Measurements from ENCODE around the gene FILIP1L. TPM values are rescaled to one million over a fixed set of nuclear protein-coding genes. Genes with fewer than 3 reads are reported as not detected.

FILIP1L gene
- total RNA-seq, 1 experiment from 2014 or later = 0.17 TPM

DNA sequence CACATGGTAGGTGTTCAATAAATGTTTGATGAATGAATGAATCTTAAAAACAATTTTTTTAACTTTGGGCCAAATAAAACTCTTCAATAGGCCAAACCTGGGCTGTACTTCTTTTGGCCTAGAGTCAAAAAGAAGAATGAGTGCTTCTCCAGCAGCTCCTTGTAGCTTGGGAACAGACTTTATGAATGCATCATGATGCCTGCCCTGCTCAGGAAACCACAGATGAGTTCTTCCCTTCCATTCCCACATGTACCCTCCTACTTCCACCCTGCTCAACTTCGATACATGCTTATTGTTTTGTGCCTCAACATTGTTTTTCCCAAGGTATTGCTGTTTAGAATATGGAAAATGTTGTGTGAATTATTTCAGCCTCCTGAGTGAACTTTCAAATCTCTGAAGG is 87.0 kb downstream of the FILIP1L start:
- Histone ChIP-seq H2AFZ (ENCODE audit: low read depth, low read length, poor library complexity, severe bottlenecking) (no peak overlapping the region), H3K9me2 (ENCODE audit: insufficient read depth) (no peaks in the 10 kb centered on the region), H4K20me1 (ENCODE audit: insufficient read depth) (no peaks in the 10 kb centered on the region), H3K27ac (ENCODE audit: low read depth, low read length) (no peak overlapping the region), H3K79me2 (ENCODE audit: insufficient read depth, low read length) (no peaks in the 10 kb centered on the region), H3K27me3 (ENCODE audit: insufficient read depth, low read length) (no peaks in the 10 kb centered on the region), H3K4me3 (replicated peaks in 1 of 2; ENCODE audit: low read depth in 1 of 2, low read length in 2 of 2) (no peak overlapping the region), H3K9me3 (ENCODE audit: control insufficient read depth in 1 of 2, insufficient read depth in 1 of 2, low read depth in 1 of 2, low read length in 2 of 2) (no peaks in the 10 kb centered on the region), H3K9ac (ENCODE audit: low read length) (no peak overlapping the region), H3K4me2 (ENCODE audit: low read length) (no peak overlapping the region), H3K4me1 (ENCODE audit: control insufficient read depth in 1 of 2, insufficient read depth in 2 of 2, low read length in 2 of 2) (no peaks in the 10 kb centered on the region), H3K36me3 (ENCODE audit: control insufficient read depth in 1 of 2, insufficient read depth in 2 of 2, low read length in 2 of 2) (no peaks in the 10 kb centered on the region)
- TF ChIP-seq FOSL1 (IDR thresholded peaks at IDR 0.05; ENCODE audit: low read depth) = no peak
- TF ChIP-seq EZH2 (IDR thresholded peaks at IDR 0.05) = no peak
- TF ChIP-seq POLR2AphosphoS5 (IDR thresholded peaks at IDR 0.05; ENCODE audit: low read depth, low read length) = no peak
- TF ChIP-seq RAD21 (IDR thresholded peaks at IDR 0.05; ENCODE audit: low read depth) = no peak
- no peak for TF ChIP-seq SP1 (IDR thresholded peaks at IDR 0.05; ENCODE audit: low read depth)
- TF ChIP-seq, protein P1, sequence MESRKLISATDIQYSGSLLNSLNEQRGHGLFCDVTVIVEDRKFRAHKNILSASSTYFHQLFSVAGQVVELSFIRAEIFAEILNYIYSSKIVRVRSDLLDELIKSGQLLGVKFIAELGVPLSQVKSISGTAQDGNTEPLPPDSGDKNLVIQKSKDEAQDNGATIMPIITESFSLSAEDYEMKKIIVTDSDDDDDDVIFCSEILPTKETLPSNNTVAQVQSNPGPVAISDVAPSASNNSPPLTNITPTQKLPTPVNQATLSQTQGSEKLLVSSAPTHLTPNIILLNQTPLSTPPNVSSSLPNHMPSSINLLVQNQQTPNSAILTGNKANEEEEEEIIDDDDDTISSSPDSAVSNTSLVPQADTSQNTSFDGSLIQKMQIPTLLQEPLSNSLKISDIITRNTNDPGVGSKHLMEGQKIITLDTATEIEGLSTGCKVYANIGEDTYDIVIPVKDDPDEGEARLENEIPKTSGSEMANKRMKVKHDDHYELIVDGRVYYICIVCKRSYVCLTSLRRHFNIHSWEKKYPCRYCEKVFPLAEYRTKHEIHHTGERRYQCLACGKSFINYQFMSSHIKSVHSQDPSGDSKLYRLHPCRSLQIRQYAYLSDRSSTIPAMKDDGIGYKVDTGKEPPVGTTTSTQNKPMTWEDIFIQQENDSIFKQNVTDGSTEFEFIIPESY (IDR thresholded peaks at IDR 0.05; ENCODE audit: extremely low read depth, insufficient replicate concordance, low read length) = no peak
- ChIA-PET RAD21 (ENCODE audit: low non-redundant PET in 1 of 2, low total read pairs in 2 of 2, uncharacterized antibody in 2 of 2, unreplicated experiment in 2 of 2) (no interaction called here), CTCF (no interaction called here), POLR2A (no interaction called here)
- no peak for DNase-seq (ENCODE audit: low read depth, low spot score)
- intact Hi-C loops (cut with micrococcal nuclease) = no loop called here
- no peak for ATAC-seq
- BruUV-seq (replicated peaks) = no TSS peak

DNA sequence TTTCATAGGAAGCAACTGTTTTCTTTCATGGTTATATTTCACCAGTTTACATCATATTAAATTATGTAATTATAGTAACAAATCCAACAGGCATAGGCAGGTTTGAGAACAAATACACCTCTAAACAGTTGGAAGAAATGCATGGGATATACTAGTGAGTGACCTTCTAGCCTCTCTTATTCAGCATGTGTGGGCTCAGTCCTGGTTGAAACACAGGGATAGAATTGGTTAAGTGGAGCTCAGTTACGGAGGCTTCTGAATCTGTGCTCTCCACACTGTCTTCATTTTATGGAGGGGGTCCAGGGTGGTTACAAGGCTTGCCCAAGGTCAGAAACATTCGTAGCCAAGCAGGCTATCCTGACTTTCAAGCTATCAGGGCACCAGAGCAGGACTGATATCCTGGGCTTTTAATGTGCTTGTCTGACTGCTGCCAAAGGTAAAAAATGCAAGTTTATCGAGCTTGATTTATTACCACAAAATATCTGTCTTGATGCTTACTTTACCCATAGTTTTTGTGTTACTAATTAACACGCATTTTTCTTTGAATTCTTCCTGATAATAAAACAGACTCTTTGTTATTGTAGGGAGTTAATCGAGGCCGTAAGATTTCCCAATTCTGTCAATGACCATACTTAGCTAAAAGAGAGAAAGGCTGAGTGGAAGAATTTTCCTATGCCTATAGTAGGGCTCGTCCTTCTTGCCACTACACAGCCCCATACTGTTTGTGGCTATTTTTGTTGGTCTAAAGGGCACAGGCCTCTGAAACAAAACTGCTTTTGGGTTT is 89.6 kb downstream of the FILIP1L start:
- Histone ChIP-seq H3K9ac (ENCODE audit: low read length) (no peak overlapping the region), H3K27me3 (ENCODE audit: insufficient read depth, low read length) (no peaks in the 10 kb centered on the region), H3K4me2 (ENCODE audit: low read length) (no peak overlapping the region), H3K9me3 (ENCODE audit: control insufficient read depth in 1 of 2, insufficient read depth in 1 of 2, low read depth in 1 of 2, low read length in 2 of 2) (no peaks in the 10 kb centered on the region), H3K4me3 (replicated peaks in 1 of 2; ENCODE audit: low read depth in 1 of 2, low read length in 2 of 2) (no peak overlapping the region), H3K27ac (ENCODE audit: low read depth, low read length) (no peak overlapping the region), H3K9me2 (ENCODE audit: insufficient read depth) (no peaks in the 10 kb centered on the region), H3K36me3 (ENCODE audit: control insufficient read depth in 1 of 2, insufficient read depth in 2 of 2, low read length in 2 of 2) (no peaks in the 10 kb centered on the region), H2AFZ (ENCODE audit: low read depth, low read length, poor library complexity, severe bottlenecking) (no peak overlapping the region), H3K79me2 (ENCODE audit: insufficient read depth, low read length) (no peaks in the 10 kb centered on the region), H4K20me1 (ENCODE audit: insufficient read depth) (no peaks in the 10 kb centered on the region), H3K4me1 (ENCODE audit: control insufficient read depth in 1 of 2, insufficient read depth in 2 of 2, low read length in 2 of 2) (no peaks in the 10 kb centered on the region)
- intact Hi-C loops (cut with micrococcal nuclease) = no loop called here
- ChIA-PET RAD21 (ENCODE audit: low non-redundant PET in 1 of 2, low total read pairs in 2 of 2, uncharacterized antibody in 2 of 2, unreplicated experiment in 2 of 2) (no interaction called here), CTCF (no interaction called here), POLR2A (no interaction called here)
- DNase-seq (ENCODE audit: low read depth, low spot score) (no peak), ATAC-seq (no peak)
- BruUV-seq (replicated peaks) = no TSS peak
- TF ChIP-seq ZNF274 (IDR thresholded peaks at IDR 0.05; ENCODE audit: low read depth, low read length) = no peak
- TF ChIP-seq EGR1 (IDR thresholded peaks at IDR 0.05; ENCODE audit: low read depth) = no peak
- no peak for TF ChIP-seq SIN3A (IDR thresholded peaks at IDR 0.05; ENCODE audit: low read depth)
- TF ChIP-seq, protein P2, sequence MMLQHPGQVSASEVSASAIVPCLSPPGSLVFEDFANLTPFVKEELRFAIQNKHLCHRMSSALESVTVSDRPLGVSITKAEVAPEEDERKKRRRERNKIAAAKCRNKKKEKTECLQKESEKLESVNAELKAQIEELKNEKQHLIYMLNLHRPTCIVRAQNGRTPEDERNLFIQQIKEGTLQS (IDR thresholded peaks at IDR 0.05) = no peak
- no peak for TF ChIP-seq TCF7L2 (IDR thresholded peaks at IDR 0.05; ENCODE audit: borderline replicate concordance, extremely low read depth, insufficient read depth, insufficient read length)
- TF ChIP-seq JUND (IDR thresholded peaks at IDR 0.05) = no peak
- TF ChIP-seq ELF1 (IDR thresholded peaks at IDR 0.05; ENCODE audit: borderline replicate concordance, low read depth) = no peak
- no peak for TF ChIP-seq CEBPB (IDR thresholded peaks at IDR 0.05; ENCODE audit: low read depth)
- TF ChIP-seq, protein P3, sequence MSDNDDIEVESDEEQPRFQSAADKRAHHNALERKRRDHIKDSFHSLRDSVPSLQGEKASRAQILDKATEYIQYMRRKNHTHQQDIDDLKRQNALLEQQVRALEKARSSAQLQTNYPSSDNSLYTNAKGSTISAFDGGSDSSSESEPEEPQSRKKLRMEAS (IDR thresholded peaks at IDR 0.05) = no peak
- TF ChIP-seq SP1 (IDR thresholded peaks at IDR 0.05; ENCODE audit: low read depth) = no peak
- TF ChIP-seq EZH2 (IDR thresholded peaks at IDR 0.05) = no peak
- TF ChIP-seq, protein P1 (IDR thresholded peaks at IDR 0.05; ENCODE audit: extremely low read depth, insufficient replicate concordance, low read length) = no peak

Measured in HCT116 (cell line).